ENCODE measurements around the gene SPDYE2B.
"Not testable (repeated sequence)": the region's sequence is repeated elsewhere in the genome, so short reads cannot be mapped to it uniquely, and the experiment has no call there.

SPDYE2B gene

DNA sequence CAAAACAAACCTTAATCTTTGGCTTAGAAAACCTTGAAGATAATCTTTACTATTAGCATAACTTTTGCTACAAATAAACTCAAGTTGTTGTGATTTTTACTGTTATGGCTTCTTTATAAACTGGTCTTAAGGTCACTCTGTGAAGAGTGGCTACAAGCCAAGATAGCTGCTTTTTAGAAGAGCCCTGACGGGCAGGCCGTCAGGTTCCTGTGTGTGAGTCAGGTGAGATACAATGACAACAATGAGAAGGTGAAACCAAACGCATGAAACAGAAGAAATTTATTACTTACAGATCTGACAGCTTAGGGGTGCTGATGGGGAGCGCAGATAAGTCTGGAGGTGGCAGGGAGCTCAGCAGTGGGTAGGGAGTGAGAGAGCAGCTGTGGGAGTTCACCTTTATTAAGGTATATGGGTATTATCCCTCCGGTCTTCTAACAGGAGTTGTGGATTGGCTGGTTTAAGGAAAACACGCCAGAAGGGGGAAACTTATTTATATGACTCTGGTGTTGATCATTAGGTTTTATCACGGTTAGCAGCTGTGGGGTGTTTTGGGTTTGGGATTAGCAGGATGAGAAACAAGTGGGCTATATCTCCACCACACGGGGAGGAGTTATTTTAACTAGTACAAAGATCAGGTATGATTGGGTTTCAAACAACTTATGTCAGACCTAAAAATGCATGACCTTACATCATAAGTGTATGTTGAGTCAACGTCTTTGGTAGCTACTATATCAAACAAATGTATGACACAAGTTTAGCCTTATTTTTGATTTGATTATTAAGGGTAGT lies 49.0 kb downstream of the SPDYE2B start:
- DNase-seq, result not testable (repeated sequence)
